ENCODE measurements around the gene CD2.

The CD2 gene

GRCh38 chr1:116806671-116807070 is 52.4 kb downstream of the CD2 start:
- no peak overlapping the region for H3K27ac ChIP-seq (ENCODE audit: low read depth, low read length)
- H3K36me3 ChIP-seq (ENCODE audit: insufficient read depth, low read length) = no peaks in the 10 kb centered on the region
- H3K79me2 ChIP-seq (ENCODE audit: control insufficient read depth, insufficient read depth, low read length, unreplicated experiment) = no peaks in the 10 kb centered on the region
- peaks cover 18% of the 10 kb centered on the region for H3K27me3 ChIP-seq (ENCODE audit: insufficient read depth, low read length)
- no peaks in the 10 kb centered on the region for H3K4me1 ChIP-seq (ENCODE audit: control insufficient read depth, insufficient read depth, low read length, unreplicated experiment)
- no peak overlapping the region for H2AFZ ChIP-seq (ENCODE audit: low read length, unreplicated experiment)
- no peak overlapping the region for H3K4me3 ChIP-seq (ENCODE audit: low read depth, low read length)

GRCh38 chr1:116807394-116808199 is 53.4 kb downstream of the CD2 start:
- Histone ChIP-seq H3K79me2 (ENCODE audit: control insufficient read depth, insufficient read depth, low read length, unreplicated experiment) (no peaks in the 10 kb centered on the region), H3K36me3 (ENCODE audit: insufficient read depth, low read length) (no peaks in the 10 kb centered on the region), H3K27me3 (ENCODE audit: insufficient read depth, low read length) (peaks cover 13% of the 10 kb centered on the region), H3K27ac (ENCODE audit: low read depth, low read length) (no peak overlapping the region), H2AFZ (ENCODE audit: low read length, unreplicated experiment) (no peak overlapping the region), H3K4me3 (ENCODE audit: low read depth, low read length) (no peak overlapping the region), H3K4me1 (ENCODE audit: control insufficient read depth, insufficient read depth, low read length, unreplicated experiment) (no peaks in the 10 kb centered on the region)

GRCh38 chr1:116808200-116808847 is 54.1 kb downstream of the CD2 start:
- Histone ChIP-seq H3K36me3 (ENCODE audit: insufficient read depth, low read length) (no peaks in the 10 kb centered on the region), H3K4me1 (ENCODE audit: control insufficient read depth, insufficient read depth, low read length, unreplicated experiment) (no peaks in the 10 kb centered on the region), H2AFZ (ENCODE audit: low read length, unreplicated experiment) (no peak overlapping the region), H3K27ac (ENCODE audit: low read depth, low read length) (no peak overlapping the region), H3K79me2 (ENCODE audit: control insufficient read depth, insufficient read depth, low read length, unreplicated experiment) (no peaks in the 10 kb centered on the region), H3K4me3 (ENCODE audit: low read depth, low read length) (no peak overlapping the region), H3K27me3 (ENCODE audit: insufficient read depth, low read length) (peaks cover 13% of the 10 kb centered on the region)

- Histone ChIP-seq H2AFZ (ENCODE audit: low read length, unreplicated experiment) (no peak overlapping the region), H3K27ac (ENCODE audit: low read depth, low read length) (no peak overlapping the region), H3K4me3 (ENCODE audit: low read depth, low read length) (no peak overlapping the region), H3K4me1 (ENCODE audit: control insufficient read depth, insufficient read depth, low read length, unreplicated experiment) (no peaks in the 10 kb centered on the region), H3K36me3 (ENCODE audit: insufficient read depth, low read length) (no peaks in the 10 kb centered on the region), H3K27me3 (ENCODE audit: insufficient read depth, low read length) (peaks cover 13% of the 10 kb centered on the region), H3K79me2 (ENCODE audit: control insufficient read depth, insufficient read depth, low read length, unreplicated experiment) (no peaks in the 10 kb centered on the region)
Measured at GRCh38 chr1:116808848-116809508, 54.7 kb downstream of the CD2 start.

DNA sequence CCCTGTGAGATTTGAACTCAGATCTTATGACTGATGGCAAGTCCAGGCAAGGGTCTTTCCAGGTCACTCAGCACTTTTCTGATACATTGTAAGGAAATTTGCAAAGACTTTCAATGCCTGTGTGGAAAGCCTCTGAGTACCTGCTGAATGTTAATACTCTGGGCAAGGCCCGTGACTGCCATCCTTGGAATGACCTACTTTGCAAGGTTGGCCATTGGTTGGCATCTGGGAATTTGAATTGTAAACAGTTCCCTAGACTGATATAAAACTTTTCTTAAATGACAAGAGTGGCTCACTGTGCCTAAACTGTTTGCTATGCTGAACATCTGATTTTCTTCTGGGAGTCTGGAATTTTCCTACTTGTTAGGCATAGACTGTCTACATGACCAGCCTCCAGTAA is 57.1 kb downstream of the CD2 start:
- Histone ChIP-seq H3K4me1 (ENCODE audit: control insufficient read depth, insufficient read depth, low read length, unreplicated experiment) (no peaks in the 10 kb centered on the region), H3K4me3 (ENCODE audit: low read depth, low read length) (no peak overlapping the region), H3K27me3 (ENCODE audit: insufficient read depth, low read length) (no peaks in the 10 kb centered on the region), H2AFZ (ENCODE audit: low read length, unreplicated experiment) (no peak overlapping the region), H3K27ac (ENCODE audit: low read depth, low read length) (no peak overlapping the region), H3K36me3 (ENCODE audit: insufficient read depth, low read length) (no peaks in the 10 kb centered on the region), H3K79me2 (ENCODE audit: control insufficient read depth, insufficient read depth, low read length, unreplicated experiment) (no peaks in the 10 kb centered on the region)

GRCh38 chr1:116814926-116815723 is 60.9 kb downstream of the CD2 start:
- Histone ChIP-seq H3K4me1 (ENCODE audit: control insufficient read depth, insufficient read depth, low read length, unreplicated experiment) (peaks cover 2% of the 10 kb centered on the region), H3K27me3 (ENCODE audit: insufficient read depth, low read length) (no peaks in the 10 kb centered on the region), H3K27ac (ENCODE audit: low read depth, low read length) (no peak overlapping the region), H3K79me2 (ENCODE audit: control insufficient read depth, insufficient read depth, low read length, unreplicated experiment) (no peaks in the 10 kb centered on the region), H3K4me3 (ENCODE audit: low read depth, low read length) (no peak overlapping the region), H3K36me3 (ENCODE audit: insufficient read depth, low read length) (no peaks in the 10 kb centered on the region), H2AFZ (ENCODE audit: low read length, unreplicated experiment) (no peak overlapping the region)

DNA sequence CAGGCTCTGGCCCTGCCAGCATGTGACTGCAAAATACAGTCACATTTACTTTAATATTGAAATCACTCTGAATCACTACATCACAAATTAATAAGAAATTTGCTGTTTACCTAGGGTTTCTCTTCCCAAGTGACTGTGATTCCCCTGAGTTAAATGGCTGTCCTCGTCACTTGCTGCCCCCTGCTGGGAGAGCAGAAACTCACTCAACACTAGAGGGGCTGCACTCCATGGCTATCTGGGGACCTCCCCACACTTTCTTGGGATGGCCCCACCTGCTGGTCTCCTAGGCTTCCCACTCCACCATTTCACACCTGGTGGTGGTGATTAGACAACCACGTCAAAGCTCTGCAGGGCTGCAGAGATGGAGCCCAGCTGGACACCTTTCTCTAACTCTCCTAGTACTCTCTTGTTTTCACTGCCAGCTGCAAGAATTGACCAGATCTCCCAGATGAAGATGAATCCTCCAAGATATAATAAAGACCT is 63.4 kb downstream of the CD2 start:
- no peaks in the 10 kb centered on the region for H3K27me3 ChIP-seq (ENCODE audit: insufficient read depth, low read length)
- H2AFZ ChIP-seq (ENCODE audit: low read length, unreplicated experiment) = no peak overlapping the region
- no peaks in the 10 kb centered on the region for H3K79me2 ChIP-seq (ENCODE audit: control insufficient read depth, insufficient read depth, low read length, unreplicated experiment)
- no peak overlapping the region for H3K4me3 ChIP-seq (ENCODE audit: low read depth, low read length)
- H3K36me3 ChIP-seq (ENCODE audit: insufficient read depth, low read length) = no peaks in the 10 kb centered on the region
- no peak overlapping the region for H3K27ac ChIP-seq (ENCODE audit: low read depth, low read length)
- peaks cover 9% of the 10 kb centered on the region for H3K4me1 ChIP-seq (ENCODE audit: control insufficient read depth, insufficient read depth, low read length, unreplicated experiment)
